HEK293 (cell line): Measurements from ENCODE around the gene WIPF3.

ENCODE experiments used
- CTCF ChIA-PET: fragments of 350-600 bp; formaldehyde crosslinking; extraction: SDS; loops from one replicate; lab custom pipeline; 2021; ENCODE audit warnings: antibody characterized with exemption; lab: Yijun Ruan, JAX
- POLR2A ChIA-PET: fragments of 300-600 bp; formaldehyde crosslinking; extraction: SDS; loops from one replicate; lab custom pipeline; 2020; ENCODE audit warnings: antibody characterized with exemption, inconsistent platforms; lab: Yijun Ruan, JAX
- H3K27ac ChIP-seq: fragments of 200-500 bp; sonication (Bioruptor generic); 2 replicates; pipeline ENCODE4 v1.5.1; 2014; ENCODE audit warnings: low read depth, low read length, control low read depth, inconsistent platforms; ENCODE audit errors: extremely low read depth
- H3K36me3 ChIP-seq, 2 experiments: fragments of 200-500 bp in 1 of 2; sonication (Bioruptor generic) in 1 of 2; 1 replicate in 1 of 2; 2 replicates in 1 of 2; pipeline ENCODE4 v1.5.1; 2014 to 2017; ENCODE audit warnings: inconsistent platforms in 2 of 2, low read length in 2 of 2; ENCODE audit not compliant: control insufficient read depth in 2 of 2, insufficient read depth in 1 of 2
- H3K4me1 ChIP-seq: fragments of 200-500 bp; sonication (Bioruptor generic); 2 replicates; pipeline ENCODE4 v1.5.1; 2014; ENCODE audit warnings: mild to moderate bottlenecking, low read length, inconsistent platforms; ENCODE audit not compliant: control insufficient read depth, insufficient read depth
- H3K4me3 ChIP-seq: 2 replicates; pipeline ENCODE4 v1.5.1; 2011; ENCODE audit warnings: low read depth, mild to moderate bottlenecking, control low read depth, low read length, moderate library complexity
- H3K9me3 ChIP-seq: fragments of 200-500 bp; sonication (Bioruptor generic); 2 replicates; pipeline ENCODE4 v1.5.1; 2014; ENCODE audit warnings: low read depth, low read length, inconsistent platforms; ENCODE audit not compliant: control insufficient read depth, insufficient read depth
- ATF2 ChIP-seq: fragments of 450-650 bp; formaldehyde crosslinking; IDR thresholded peaks from 2 replicates; pipeline ENCODE4 v1.5.1; 2016; ENCODE audit warnings: missing biosample characterization, missing genetic modification characterization, low read depth
- HIC1 ChIP-seq: fragments of 450-650 bp; formaldehyde crosslinking; IDR thresholded peaks from 2 replicates; pipeline ENCODE4 v1.5.1; 2016; ENCODE audit warnings: missing biosample characterization, missing genetic modification characterization
- HOXC10 ChIP-seq: sonication (generic); formaldehyde crosslinking; IDR thresholded peaks from 2 replicates; pipeline ENCODE4 v1.8.1; 2023; ENCODE audit warnings: mild to moderate bottlenecking, missing genetic modification reagents
- KLF9 ChIP-seq: fragments of 450-650 bp; formaldehyde crosslinking; IDR thresholded peaks from 2 replicates; pipeline ENCODE4 v1.5.1; 2016; ENCODE audit warnings: missing biosample characterization, missing genetic modification characterization, low read depth
- WT1 ChIP-seq: fragments of 450-650 bp; formaldehyde crosslinking; IDR thresholded peaks from 2 replicates; pipeline ENCODE4 v1.5.1; 2016; ENCODE audit warnings: missing biosample characterization, missing genetic modification characterization
- ZBTB1 ChIP-seq: fragments of 450-650 bp; formaldehyde crosslinking; IDR thresholded peaks from 2 replicates; pipeline ENCODE4 v1.5.1; 2016; ENCODE audit warnings: missing biosample characterization, missing genetic modification characterization
- ZBTB21 ChIP-seq: fragments of 450-650 bp; formaldehyde crosslinking; IDR thresholded peaks from 2 replicates; pipeline ENCODE4 v1.5.1; 2017; ENCODE audit warnings: missing biosample characterization, missing genetic modification characterization
- ZNF155 ChIP-seq: fragments of 450-650 bp; formaldehyde crosslinking; IDR thresholded peaks from 2 replicates; pipeline ENCODE4 v1.5.1; 2016; ENCODE audit warnings: missing biosample characterization, missing genetic modification characterization
- ZNF2 ChIP-seq: fragments of 450-650 bp; formaldehyde crosslinking; IDR thresholded peaks from 2 replicates; pipeline ENCODE4 v1.5.1; 2016; ENCODE audit warnings: missing biosample characterization, missing genetic modification characterization
- ZNF202 ChIP-seq: fragments of 450-650 bp; formaldehyde crosslinking; IDR thresholded peaks from 2 replicates; pipeline ENCODE4 v1.5.1; 2016; ENCODE audit warnings: missing biosample characterization, missing genetic modification characterization, borderline replicate concordance
- ZNF211 ChIP-seq: fragments of 450-650 bp; formaldehyde crosslinking; IDR thresholded peaks from 2 replicates; pipeline ENCODE4 v1.5.1; 2016; ENCODE audit warnings: low read depth, missing biosample characterization, missing genetic modification characterization
- ZNF223 ChIP-seq: fragments of 450-650 bp; formaldehyde crosslinking; IDR thresholded peaks from 2 replicates; pipeline ENCODE4 v1.5.1; 2016; ENCODE audit warnings: missing biosample characterization, missing genetic modification characterization
- ZNF248 ChIP-seq: fragments of 450-650 bp; formaldehyde crosslinking; IDR thresholded peaks from 2 replicates; pipeline ENCODE4 v1.5.1; 2017; ENCODE audit warnings: missing biosample characterization, missing genetic modification characterization
- ZNF266 ChIP-seq: fragments of 450-650 bp; formaldehyde crosslinking; IDR thresholded peaks from 2 replicates; pipeline ENCODE4 v1.5.1; 2016; ENCODE audit warnings: missing biosample characterization, missing genetic modification characterization, low read depth
- ZNF324 ChIP-seq: fragments of 450-650 bp; formaldehyde crosslinking; IDR thresholded peaks from 2 replicates; pipeline ENCODE4 v1.5.1; 2016; ENCODE audit warnings: missing biosample characterization, missing genetic modification characterization
- ZNF341 ChIP-seq: fragments of 450-650 bp; formaldehyde crosslinking; IDR thresholded peaks from 2 replicates; pipeline ENCODE4; 2016; ENCODE audit warnings: low read depth, missing biosample characterization, missing genetic modification characterization
- ZNF350 ChIP-seq: fragments of 450-650 bp; formaldehyde crosslinking; IDR thresholded peaks from 2 replicates; pipeline ENCODE4 v1.5.0; 2017; ENCODE audit warnings: missing biosample characterization, mild to moderate bottlenecking, missing genetic modification characterization
- ZNF37A ChIP-seq: fragments of 450-650 bp; IDR thresholded peaks from 2 replicates; pipeline ENCODE4 v1.5.1; 2018; ENCODE audit warnings: missing biosample characterization, missing genetic modification characterization
- ZNF404 ChIP-seq: fragments of 450-650 bp; formaldehyde crosslinking; IDR thresholded peaks from 2 replicates; pipeline ENCODE4 v1.5.1; 2017; ENCODE audit warnings: missing biosample characterization, missing genetic modification characterization
- ZNF529 ChIP-seq: fragments of 450-650 bp; formaldehyde crosslinking; IDR thresholded peaks from 2 replicates; pipeline ENCODE4 v1.5.1; 2017; ENCODE audit warnings: missing genetic modification characterization, missing biosample characterization; ENCODE audit not compliant: insufficient replicate concordance
- ZNF549 ChIP-seq: fragments of 450-650 bp; IDR thresholded peaks from 2 replicates; pipeline ENCODE4 v1.5.1; 2018; ENCODE audit warnings: missing biosample characterization, missing genetic modification characterization, mild to moderate bottlenecking, inconsistent platforms, moderate library complexity
- ZNF561 ChIP-seq: fragments of 450-650 bp; IDR thresholded peaks from 2 replicates; pipeline ENCODE4 v1.5.1; 2018; ENCODE audit warnings: missing biosample characterization, missing genetic modification characterization, borderline replicate concordance
- ZNF600 ChIP-seq: fragments of 450-650 bp; formaldehyde crosslinking; IDR thresholded peaks from 2 replicates; pipeline ENCODE4 v1.5.1; 2016; ENCODE audit warnings: missing biosample characterization, missing genetic modification characterization
- ZNF624 ChIP-seq: fragments of 450-650 bp; formaldehyde crosslinking; IDR thresholded peaks from 2 replicates; pipeline ENCODE4 v1.5.1; 2017; ENCODE audit warnings: missing biosample characterization, missing genetic modification characterization
- ZNF629 ChIP-seq: fragments of 450-650 bp; formaldehyde crosslinking; IDR thresholded peaks from 2 replicates; pipeline ENCODE4 v1.5.1; 2017; ENCODE audit warnings: missing biosample characterization, missing genetic modification characterization
- ZNF660 ChIP-seq: fragments of 450-650 bp; IDR thresholded peaks from 2 replicates; pipeline ENCODE4 v1.5.1; 2018; ENCODE audit warnings: missing biosample characterization, mild to moderate bottlenecking, missing genetic modification characterization
- ZNF664 ChIP-seq: fragments of 450-650 bp; formaldehyde crosslinking; IDR thresholded peaks from 2 replicates; pipeline ENCODE4 v1.5.1; 2016; ENCODE audit warnings: missing biosample characterization, missing genetic modification characterization
- ZNF670 ChIP-seq: fragments of 450-650 bp; formaldehyde crosslinking; IDR thresholded peaks from 2 replicates; pipeline ENCODE4 v1.5.1; 2016; ENCODE audit warnings: missing biosample characterization, missing genetic modification characterization, low read depth
- ZNF776 ChIP-seq: fragments of 450-650 bp; formaldehyde crosslinking; IDR thresholded peaks from 2 replicates; pipeline ENCODE4 v1.5.0; 2017; ENCODE audit warnings: missing biosample characterization, missing genetic modification characterization, borderline replicate concordance
- ZNF792 ChIP-seq: fragments of 450-650 bp; formaldehyde crosslinking; IDR thresholded peaks from 2 replicates; pipeline ENCODE4 v1.5.1; 2016; ENCODE audit warnings: missing biosample characterization, missing genetic modification characterization

WIPF3 gene

GRCh38 chr7:29935111-29935510, 128.8 kb downstream of the WIPF3 start:
- TF ChIP-seq ZNF223 (no peak), ZNF660 (tag by site-specific recombination) (no peak), ZNF248 (no peak), ZNF155 (tag by site-specific recombination) (no peak), ZNF2 (no peak), ZNF350 (tag by site-specific recombination) (no peak), ZBTB1 (no peak), ZNF664 (tag by site-specific recombination) (no peak), ZNF211 (tag by site-specific recombination) (no peak), WT1 (tag by site-specific recombination) (no peak), ZNF324 (tag by site-specific recombination) (no peak), ZNF266 (tag by site-specific recombination) (no peak)
- H3K36me3 ChIP-seq = peaks cover 33 to 78% of the 10 kb centered on the region in 2 experiments
- H3K4me1 ChIP-seq = no peaks in the 10 kb centered on the region
- CTCF ChIA-PET = interaction anchor here (0.6 to 1.2 kb wide), 3 partner anchors 14 to 208 kb away, joined by 4 to 7 read pairs (median 6); no protein-coding TSS in a partner anchor
- no peak overlapping the region for H3K27ac ChIP-seq
- H3K4me3 ChIP-seq = no peak overlapping the region
- no peaks in the 10 kb centered on the region for H3K9me3 ChIP-seq
- POLR2A ChIA-PET = no interaction called here

GRCh38 chr7:29937132-29937531, 130.8 kb downstream of the WIPF3 start:
- peaks cover 47 to 77% of the 10 kb centered on the region in 2 experiments for H3K36me3 ChIP-seq
- TF ChIP-seq ZNF37A (tag by site-specific recombination) (no peak), ZNF629 (tag by site-specific recombination) (no peak), ZNF202 (tag by site-specific recombination) (no peak), ZNF792 (tag by site-specific recombination) (no peak), ZNF529 (tag by site-specific recombination) (no peak), ZNF549 (tag by site-specific recombination) (no peak), ZBTB21 (no peak), ZNF624 (tag by site-specific recombination) (no peak), ZNF341 (tag by site-specific recombination) (no peak), ZNF404 (no peak), ZNF670 (no peak), KLF9 (tag by site-specific recombination) (no peak), HIC1 (tag by site-specific recombination) (no peak)
- ChIA-PET CTCF (interaction anchor here (0.6 kb wide), 1 partner anchor 189 kb away, joined by 3 read pairs; no protein-coding TSS in a partner anchor), POLR2A (no interaction called here)
- no peaks in the 10 kb centered on the region for H3K9me3 ChIP-seq
- no peak overlapping the region for H3K4me3 ChIP-seq
- no peak overlapping the region for H3K27ac ChIP-seq
- no peaks in the 10 kb centered on the region for H3K4me1 ChIP-seq

- Histone ChIP-seq H3K4me1 (no peaks in the 10 kb centered on the region), H3K27ac (no peak overlapping the region), H3K9me3 (no peaks in the 10 kb centered on the region), H3K36me3 (peaks cover 45 to 84% of the 10 kb centered on the region in 2 experiments), H3K4me3 (no peak overlapping the region)
- POLR2A ChIA-PET = no interaction called here
- CTCF ChIA-PET = no interaction called here
- no peak for TF ChIP-seq ATF2
- TF ChIP-seq ZNF600 (tag by site-specific recombination) = no peak
- TF ChIP-seq ZNF561 (tag by site-specific recombination) = no peak
- TF ChIP-seq ZNF350 (tag by site-specific recombination) = no peak
- TF ChIP-seq HOXC10 (CRISPR knock-in tag) = no peak
- TF ChIP-seq ZNF776 (tag by site-specific recombination) = no peak
These were observed 133.9 kb downstream of the WIPF3 start for GRCh38 chr7:29940199-29940598.
